ENCODE data around the gene TMEM170B. TPM values are rescaled to one million over a fixed set of nuclear protein-coding genes. Genes with fewer than 3 reads are reported as not detected.

The TMEM170B gene
- total RNA-seq, 1 donor from 2014 or later, result 19.3 TPM

GRCh38 chr6:11632795-11633511, 95.4 kb downstream of the TMEM170B start:
- TF ChIP-seq CTCF (conservative IDR thresholded peaks at IDR 0.05), result no peak
- H3K9me3 Mint-ChIP-seq, result no peaks in the 10 kb centered on the region
- no peak for DNase-seq (ENCODE audit: low read depth, low spot score)
- H3K27me3 Mint-ChIP-seq (ENCODE audit: low read depth), result no peaks in the 10 kb centered on the region
- H3K4me3 Mint-ChIP-seq, result no peak overlapping the region
- no peaks in the 10 kb centered on the region for H3K36me3 Mint-ChIP-seq (ENCODE audit: low read depth)
- peaks cover 19% of the 10 kb centered on the region for H3K4me1 Mint-ChIP-seq
- no peak overlapping the region for H3K27ac Mint-ChIP-seq (ENCODE audit: unreplicated experiment)

Other genes with a start within 250 kb of the TMEM170B start
- not detected in 2 replicates for gene ADTRP, start 241.1 kb downstream of the TMEM170B start, total RNA-seq

Data from neural crest cell (in vitro differentiated cells).